Measurements from ENCODE around the gene PTPRA. TPM values are rescaled to one million over a fixed set of nuclear protein-coding genes. Genes with fewer than 3 reads are reported as not detected.

The PTPRA gene
- total and polyA plus RNA-seq, 2 of the 13 experiments (the other 11 are each of a cell fraction or from before 2014, with no cell fraction given): 47.2 to 127 TPM

- H3K9me3 ChIP-seq (ENCODE audit: low read length): no peaks in the 10 kb centered on the region
- ChIA-PET CTCF (ENCODE audit: low intra/inter-chr PET ratio, low total read pairs) (no interaction called here), POLR2A (no interaction called here)
- no peaks in the 10 kb centered on the region for H4K20me1 ChIP-seq (ENCODE audit: insufficient read depth, low read length)
- in situ Hi-C loops (cut with HindIII; ENCODE audit: extremely low pct_ligation_motif_present, low pct_unique_long_range_greater_than_20kb): no loop called here
- BruUV-seq (replicated peaks): no TSS peak
- no peak overlapping the region for H3K4me2 ChIP-seq (ENCODE audit: low read depth, low read length)
- TF ChIP-seq KDM5B (CRISPR knock-in tag; IDR thresholded peaks at IDR 0.05; ENCODE audit: borderline replicate concordance) (peak; percentile 45; the same call in 1 of the 2 replicates), NAIF1 (CRISPR knock-in tag; IDR thresholded peaks at IDR 0.05; ENCODE audit: borderline replicate concordance) (no peak), POGZ (CRISPR knock-in tag; IDR thresholded peaks at IDR 0.05) (no peak), POLR2A (IDR thresholded peaks at IDR 0.05; ENCODE audit: insufficient read depth in 1 of 2, low read depth in 2 of 2, low read length in 2 of 2) (0 out of 4 replicates have a peak, but pooled peaks of 1 of the 2 experiments have one; percentile 33), BORCS8-MEF2B (CRISPR knock-in tag; IDR thresholded peaks at IDR 0.05) (no peak), PLRG1 (conservative IDR thresholded peaks at IDR 0.05) (no peak)
- TF ChIP-seq, protein P1, sequence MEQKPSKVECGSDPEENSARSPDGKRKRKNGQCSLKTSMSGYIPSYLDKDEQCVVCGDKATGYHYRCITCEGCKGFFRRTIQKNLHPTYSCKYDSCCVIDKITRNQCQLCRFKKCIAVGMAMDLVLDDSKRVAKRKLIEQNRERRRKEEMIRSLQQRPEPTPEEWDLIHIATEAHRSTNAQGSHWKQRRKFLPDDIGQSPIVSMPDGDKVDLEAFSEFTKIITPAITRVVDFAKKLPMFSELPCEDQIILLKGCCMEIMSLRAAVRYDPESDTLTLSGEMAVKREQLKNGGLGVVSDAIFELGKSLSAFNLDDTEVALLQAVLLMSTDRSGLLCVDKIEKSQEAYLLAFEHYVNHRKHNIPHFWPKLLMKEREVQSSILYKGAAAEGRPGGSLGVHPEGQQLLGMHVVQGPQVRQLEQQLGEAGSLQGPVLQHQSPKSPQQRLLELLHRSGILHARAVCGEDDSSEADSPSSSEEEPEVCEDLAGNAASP (CRISPR knock-in tag; IDR thresholded peaks at IDR 0.05; ENCODE audit: borderline replicate concordance): no peak
- TF ChIP-seq, protein P2, sequence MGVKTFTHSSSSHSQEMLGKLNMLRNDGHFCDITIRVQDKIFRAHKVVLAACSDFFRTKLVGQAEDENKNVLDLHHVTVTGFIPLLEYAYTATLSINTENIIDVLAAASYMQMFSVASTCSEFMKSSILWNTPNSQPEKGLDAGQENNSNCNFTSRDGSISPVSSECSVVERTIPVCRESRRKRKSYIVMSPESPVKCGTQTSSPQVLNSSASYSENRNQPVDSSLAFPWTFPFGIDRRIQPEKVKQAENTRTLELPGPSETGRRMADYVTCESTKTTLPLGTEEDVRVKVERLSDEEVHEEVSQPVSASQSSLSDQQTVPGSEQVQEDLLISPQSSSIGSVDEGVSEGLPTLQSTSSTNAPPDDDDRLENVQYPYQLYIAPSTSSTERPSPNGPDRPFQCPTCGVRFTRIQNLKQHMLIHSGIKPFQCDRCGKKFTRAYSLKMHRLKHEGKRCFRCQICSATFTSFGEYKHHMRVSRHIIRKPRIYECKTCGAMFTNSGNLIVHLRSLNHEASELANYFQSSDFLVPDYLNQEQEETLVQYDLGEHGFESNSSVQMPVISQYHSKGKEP (CRISPR knock-in tag; IDR thresholded peaks at IDR 0.05): no peak
- TF ChIP-seq, protein P3, sequence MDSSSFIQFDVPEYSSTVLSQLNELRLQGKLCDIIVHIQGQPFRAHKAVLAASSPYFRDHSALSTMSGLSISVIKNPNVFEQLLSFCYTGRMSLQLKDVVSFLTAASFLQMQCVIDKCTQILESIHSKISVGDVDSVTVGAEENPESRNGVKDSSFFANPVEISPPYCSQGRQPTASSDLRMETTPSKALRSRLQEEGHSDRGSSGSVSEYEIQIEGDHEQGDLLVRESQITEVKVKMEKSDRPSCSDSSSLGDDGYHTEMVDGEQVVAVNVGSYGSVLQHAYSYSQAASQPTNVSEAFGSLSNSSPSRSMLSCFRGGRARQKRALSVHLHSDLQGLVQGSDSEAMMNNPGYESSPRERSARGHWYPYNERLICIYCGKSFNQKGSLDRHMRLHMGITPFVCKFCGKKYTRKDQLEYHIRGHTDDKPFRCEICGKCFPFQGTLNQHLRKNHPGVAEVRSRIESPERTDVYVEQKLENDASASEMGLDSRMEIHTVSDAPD (CRISPR knock-in tag; IDR thresholded peaks at IDR 0.05): no peak
- H3K4me3 ChIP-seq (replicated peaks in 1 of 3; ENCODE audit: insufficient read depth in 1 of 3, low read depth in 2 of 3, low read length in 3 of 3): no peak overlapping the region
- H3K36me3 ChIP-seq (replicated peaks in 1 of 2; ENCODE audit: control insufficient read depth in 1 of 2, insufficient read depth in 2 of 2, low read length in 2 of 2): peaks cover 4 to 11% of the 10 kb centered on the region in 2 experiments; a peak in 3 of 5 replicates
- 94% methylated on average over 6 of the region's 6 CpGs for WGBS (ENCODE audit: low lambda C conversion rate)
- no peak overlapping the region for H3K9ac ChIP-seq (ENCODE audit: insufficient read depth, low read depth, low read length)
- no peak overlapping the region for H2AFZ ChIP-seq (ENCODE audit: low read length)
- peaks cover 40% of the 10 kb centered on the region for H3K4me1 ChIP-seq (ENCODE audit: insufficient read depth, low read length)
- intact Hi-C loops (cut with micrococcal nuclease; ENCODE audit: unreplicated experiment): no loop called here
- no peak for ATAC-seq
- DNase-seq (ENCODE audit: low spot score): no peak
- no peaks in the 10 kb centered on the region; a peak in 1 of 5 replicates for H3K27me3 ChIP-seq (ENCODE audit: control insufficient read depth in 1 of 2, insufficient read depth in 2 of 2, low read length in 2 of 2)
- H3K27ac ChIP-seq (ENCODE audit: extremely low read length, insufficient read depth, low read length): no peak overlapping the region
- H3K79me2 ChIP-seq (ENCODE audit: insufficient read depth, low read length): peaks cover 8% of the 10 kb centered on the region
- FAIRE-seq: no peak
Observed at GRCh38 chr20:2837221-2837960, 35.9 kb upstream of the PTPRA start.
